Measurements from ENCODE around the gene SLC6A9. TPM values are rescaled to one million over a fixed set of nuclear protein-coding genes. Genes with fewer than 3 reads are reported as not detected.

The SLC6A9 gene
- total and polyA plus RNA-seq, 2 of the 8 experiments (the other 6 are each of a cell fraction or from before 2014, with no cell fraction given): 20.2 to 24.2 TPM

- TF ChIP-seq EP300 (IDR thresholded peaks at IDR 0.05; ENCODE audit: borderline replicate concordance in 1 of 2, low read depth in 2 of 2, low read length in 2 of 2): no peak
- no peak for TF ChIP-seq SUZ12 (IDR thresholded peaks at IDR 0.05; ENCODE audit: low read length)
- no peak for TF ChIP-seq SRF (IDR thresholded peaks at IDR 0.05; ENCODE audit: low read depth, low read length)
- no peak for TF ChIP-seq CHD7 (IDR thresholded peaks at IDR 0.05; ENCODE audit: insufficient replicate concordance, low read length)
- TF ChIP-seq SP2 (IDR thresholded peaks at IDR 0.05; ENCODE audit: low read length): no peak
- no peak for TF ChIP-seq TBP (IDR thresholded peaks at IDR 0.05; ENCODE audit: low read depth, low read length)
These were observed 42.3 kb upstream of the SLC6A9 start (continued) for GRCh38 chr1:44073528-44073927.

Data from H1 (cell line).